MM.1S (cell line): ENCODE results near the gene GNPTAB.

Experiments used
- DNase-seq: peaks from one replicate; pipeline ENCODE4 v3.0.0-alpha.2; 2015
- H2AFZ ChIP-seq: fragments of 300-600 bp; sonication (generic); 2 replicates; pipeline ENCODE4 v1.6.0; 2016; ENCODE audit warnings: antibody characterized with exemption, low read length
- H3F3A ChIP-seq: fragments of 300-600 bp; sonication (generic); 2 replicates; pipeline ENCODE4 v1.6.1; 2016; ENCODE audit warnings: mild to moderate bottlenecking, antibody characterized with exemption, low read length, moderate library complexity, mixed read lengths; ENCODE audit not compliant: insufficient read depth
- H3K27ac ChIP-seq: fragments of 300-600 bp; sonication (generic); 2 replicates; pipeline ENCODE4 v1.5.1; 2016; ENCODE audit warnings: mild to moderate bottlenecking, low read length
- H3K27me3 ChIP-seq: fragments of 300-600 bp; sonication (generic); replicated peaks from 2 replicates; pipeline ENCODE4 v1.6.0; 2016; ENCODE audit warnings: low read length; ENCODE audit not compliant: insufficient read depth
- H3K36me3 ChIP-seq: fragments of 300-600 bp; sonication (generic); replicated peaks from 2 replicates; pipeline ENCODE4 v1.6.1; 2016; ENCODE audit warnings: mild to moderate bottlenecking, low read length, mixed read lengths; ENCODE audit not compliant: insufficient read depth
- H3K4me1 ChIP-seq: fragments of 300-600 bp; sonication (generic); 2 replicates; pipeline ENCODE4 v1.6.1; 2016; ENCODE audit warnings: low read length, mixed read lengths
- H3K4me2 ChIP-seq: fragments of 300-600 bp; sonication (generic); 2 replicates; pipeline ENCODE4 v1.6.0; 2016; ENCODE audit warnings: low read depth, low read length
- H3K4me3 ChIP-seq: fragments of 300-600 bp; sonication (generic); 2 replicates; pipeline ENCODE4 v1.5.1; 2016; ENCODE audit warnings: low read length, mixed read lengths
- H3K79me2 ChIP-seq: fragments of 300-600 bp; sonication (generic); 2 replicates; pipeline ENCODE4 v1.6.1; 2016; ENCODE audit warnings: mixed run types, low read length, mixed read lengths
- H3K9ac ChIP-seq: fragments of 300-600 bp; sonication (generic); 2 replicates; pipeline ENCODE4 v1.6.1; 2016; ENCODE audit warnings: low read length, mixed read lengths
- H3K9me2 ChIP-seq: fragments of 300-600 bp; sonication (generic); replicated peaks from 2 replicates; pipeline ENCODE4 v1.6.1; 2016; ENCODE audit warnings: mild to moderate bottlenecking, low read length, mixed read lengths; ENCODE audit not compliant: insufficient read depth
- H3K9me3 ChIP-seq: fragments of 300-600 bp; sonication (generic); replicated peaks from 2 replicates; pipeline ENCODE4 v1.6.1; 2016; ENCODE audit warnings: mild to moderate bottlenecking, low read length, mixed read lengths; ENCODE audit not compliant: insufficient read depth
- H4K20me1 ChIP-seq: fragments of 300-600 bp; sonication (generic); 2 replicates; pipeline ENCODE4 v1.6.1; 2016; ENCODE audit warnings: mild to moderate bottlenecking, low read length, moderate library complexity, mixed read lengths; ENCODE audit not compliant: insufficient read depth
- CTCF ChIP-seq: fragments of 300-600 bp; sonication (generic); IDR thresholded peaks from 2 replicates; pipeline ENCODE4 v1.5.1; 2016; ENCODE audit warnings: antibody characterized with exemption, low read length, mixed read lengths
- EZH2 ChIP-seq: fragments of 300-600 bp; sonication (generic); optimal IDR thresholded peaks from 2 replicates; pipeline ENCODE3; 2017; ENCODE audit warnings: low read depth, mild to moderate bottlenecking, antibody characterized with exemption, low read length, mixed read lengths
- EZH2phosphoT487 ChIP-seq: fragments of 300-600 bp; sonication (generic); IDR thresholded peaks from 2 replicates; pipeline ENCODE4 v1.6.1; 2018; ENCODE audit warnings: antibody characterized with exemption, low read length

GNPTAB gene

GRCh38 chr12:101839324-101840283 is 8.8 kb upstream of the GNPTAB start:
- DNase-seq = peak; percentile 61
- no peak overlapping the region for H2AFZ ChIP-seq
- no peaks in the 10 kb centered on the region for H3K27me3 ChIP-seq
- H3K27ac ChIP-seq = no peak overlapping the region
- H3K9me3 ChIP-seq = no peaks in the 10 kb centered on the region
- H3K9ac ChIP-seq = no peak overlapping the region
- no peaks in the 10 kb centered on the region for H3K9me2 ChIP-seq
- no peak overlapping the region for H3K4me2 ChIP-seq
- no peak for TF ChIP-seq EZH2
- peak; percentile 80 for TF ChIP-seq CTCF
- H3K4me1 ChIP-seq = peaks cover 8% of the 10 kb centered on the region
- no peaks in the 10 kb centered on the region for H3K79me2 ChIP-seq
- H3K4me3 ChIP-seq = no peak overlapping the region
- no peaks in the 10 kb centered on the region for H4K20me1 ChIP-seq
- H3F3A ChIP-seq = peaks cover 4% of the 10 kb centered on the region; the same call in 1 of the 2 replicates
- no peaks in the 10 kb centered on the region for H3K36me3 ChIP-seq

DNA sequence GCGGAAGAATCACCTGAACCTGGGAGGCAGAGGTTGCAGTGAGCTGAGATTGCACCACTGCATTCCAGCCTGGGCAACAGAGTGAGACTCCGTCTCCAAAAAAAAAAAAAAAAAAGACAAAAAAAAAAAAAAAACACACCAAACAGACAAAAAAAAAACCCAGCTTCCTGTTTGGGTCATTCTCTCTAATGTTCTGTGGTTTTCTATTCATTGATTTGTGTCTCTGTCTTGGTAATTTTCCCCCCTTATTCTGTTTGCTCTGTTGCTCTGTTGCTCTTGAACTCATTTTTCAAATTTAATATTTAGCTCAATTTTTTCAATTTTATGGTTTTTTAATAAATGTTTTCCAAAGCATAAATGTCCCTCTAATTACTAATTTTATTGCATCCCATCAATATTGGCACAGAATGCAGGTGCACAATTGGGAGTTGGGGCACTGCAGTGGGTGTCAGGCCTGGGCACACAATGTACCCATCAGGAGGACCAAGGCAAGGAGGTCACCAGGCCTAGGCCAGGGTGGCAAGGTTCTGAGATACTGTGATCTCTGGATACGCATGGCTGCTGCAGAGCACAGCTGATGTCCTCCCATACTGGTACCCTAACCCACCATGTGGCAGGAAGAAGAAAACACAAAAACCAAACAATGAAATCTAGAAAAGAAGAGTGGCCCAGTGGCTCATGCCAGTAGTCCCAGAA is 8.0 kb upstream of the GNPTAB start:
- Histone ChIP-seq H3K27me3 (no peaks in the 10 kb centered on the region), H3K9me3 (no peaks in the 10 kb centered on the region), H3K4me2 (no peak overlapping the region), H3K27ac (no peak overlapping the region), H3K36me3 (no peaks in the 10 kb centered on the region), H3K4me3 (no peak overlapping the region), H3F3A (peaks cover 4% of the 10 kb centered on the region; the same call in 1 of the 2 replicates), H4K20me1 (no peaks in the 10 kb centered on the region), H3K4me1 (peaks cover 8% of the 10 kb centered on the region), H3K79me2 (no peaks in the 10 kb centered on the region), H3K9ac (no peak overlapping the region), H2AFZ (no peak overlapping the region), H3K9me2 (no peaks in the 10 kb centered on the region)
- DNase-seq = peak; percentile 34
- TF ChIP-seq CTCF = no peak
- TF ChIP-seq EZH2phosphoT487 = no peak
- no peak for TF ChIP-seq EZH2

GRCh38 chr12:101832030-101832429 is 1.3 kb upstream of the GNPTAB start:
- no peaks in the 10 kb centered on the region for H4K20me1 ChIP-seq
- H3F3A ChIP-seq = peaks cover 16% of the 10 kb centered on the region
- H3K27me3 ChIP-seq = no peaks in the 10 kb centered on the region
- no peak overlapping the region for H3K4me2 ChIP-seq
- no peak overlapping the region for H2AFZ ChIP-seq
- H3K9ac ChIP-seq = no peak overlapping the region
- H3K36me3 ChIP-seq = no peaks in the 10 kb centered on the region; the same call in 1 of the 2 replicates
- H3K4me1 ChIP-seq = peaks cover 24% of the 10 kb centered on the region
- H3K9me3 ChIP-seq = no peaks in the 10 kb centered on the region
- H3K79me2 ChIP-seq = peaks cover 35% of the 10 kb centered on the region
- TF ChIP-seq EZH2phosphoT487 (no peak), CTCF (no peak), EZH2 (no peak)
- H3K4me3 ChIP-seq = no peak overlapping the region
- H3K27ac ChIP-seq = no peak overlapping the region
- DNase-seq = no peak
- H3K9me2 ChIP-seq = no peaks in the 10 kb centered on the region
